Frontal cortex (tissue), 4 donors: ENCODE data around the gene SYNDIG1. TPM values are rescaled to one million over a fixed set of nuclear protein-coding genes. Genes with fewer than 3 reads are reported as not detected.
"Not testable (repeated sequence)": the region's sequence is repeated elsewhere in the genome, so short reads cannot be mapped to it uniquely, and the experiment has no call there.

Source experiments
- DNase-seq, 2 donors: peaks; one replicate each; pipeline ENCODE4 v3.0.0; 2012; ENCODE audit warnings: low spot score in 2 of 2
- FAIRE-seq: peaks from 2 replicates; lab custom pipeline; 2012; peaks lifted over from hg19 to GRCh38; lab: Jason Lieb, UNC
- total RNA-seq: library from RNA; depleted of rRNA; stranded (reverse); fragments of >200 nt; gene quantifications from one replicate; pipeline ENCODE4 v1.2.3, GENCODE V29; 2014
- donor health status: control.
- donor health status: control.
- donor health status: control.

Gene SYNDIG1
- total RNA-seq, 1 donor from 2014 or later = 26.1 TPM

DNA sequence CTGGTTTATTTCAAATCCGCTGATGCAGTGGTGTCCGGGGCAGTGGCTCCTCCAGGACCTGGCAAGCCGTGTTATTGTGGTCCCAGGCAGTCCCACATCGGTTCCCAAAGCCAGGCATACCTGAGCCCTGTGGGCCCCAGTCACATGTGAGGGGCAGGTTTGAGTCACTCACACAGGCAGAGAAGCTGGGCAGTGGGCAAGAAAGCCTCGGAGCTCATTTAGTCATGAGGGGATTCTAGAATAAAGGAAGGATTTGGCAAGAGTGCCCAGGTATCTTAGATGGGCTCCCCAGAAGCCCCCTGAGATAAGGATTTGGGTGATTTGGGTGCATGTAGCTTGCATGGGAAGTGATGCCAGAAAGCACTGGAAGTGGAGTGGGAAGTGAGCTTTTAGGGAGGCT lies 37.3 kb downstream of the SYNDIG1 start:
- DNase-seq (no peak), FAIRE-seq (no peak)

DNA sequence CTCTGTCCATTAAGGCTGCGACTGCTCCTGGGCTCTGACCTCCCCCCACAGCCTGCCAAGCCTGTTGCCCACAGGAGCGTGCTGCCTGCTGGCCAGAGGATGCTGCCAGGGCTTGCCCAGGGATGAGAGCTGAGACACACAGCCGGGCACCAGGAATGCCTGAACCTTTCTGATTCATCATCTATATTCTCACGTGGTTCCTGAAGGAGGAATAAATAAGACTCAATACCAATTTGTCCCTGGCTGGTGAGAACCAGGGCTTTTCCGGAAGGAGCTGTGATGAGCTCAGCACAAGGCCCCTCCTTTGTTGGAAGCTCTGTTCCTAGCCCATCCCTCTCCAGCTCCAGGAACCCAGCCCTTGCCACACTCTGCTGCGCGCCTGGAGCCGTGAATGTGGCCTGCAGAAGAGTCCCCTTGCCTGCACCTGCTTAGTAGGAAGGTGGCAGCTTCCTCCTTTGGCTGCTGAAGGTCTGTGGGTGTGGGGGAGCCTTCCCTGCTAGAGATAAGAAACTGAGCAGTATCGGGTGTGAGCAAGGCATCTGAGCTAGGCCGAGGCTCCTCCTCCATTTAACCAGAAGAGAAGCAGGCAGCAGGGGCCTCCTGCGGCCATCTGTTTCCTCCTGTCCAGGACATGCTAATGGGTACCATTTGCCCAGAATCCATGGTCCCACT lies 37.9 kb downstream of the SYNDIG1 start:
- no peak for DNase-seq

DNA sequence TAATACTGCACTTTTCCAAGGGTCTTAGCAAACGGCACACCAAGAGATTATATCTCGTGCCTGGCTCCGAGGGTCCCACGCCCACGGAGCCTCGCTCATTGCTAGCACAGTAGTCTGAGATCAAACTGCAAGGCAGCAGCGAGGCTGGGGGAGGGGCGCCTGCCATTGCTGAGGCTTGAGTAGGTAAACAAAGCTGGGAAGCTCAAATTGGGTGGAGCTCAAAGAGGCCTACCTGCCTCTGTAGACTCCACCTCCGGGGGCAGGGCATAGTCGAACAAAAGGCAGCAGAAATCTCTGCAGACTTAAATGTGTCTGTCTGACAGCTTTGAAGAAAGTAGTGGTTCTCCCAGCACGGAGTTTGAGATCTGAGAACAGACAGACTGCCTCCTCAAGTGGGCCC lies 43.0 kb downstream of the SYNDIG1 start:
- not testable (repeated sequence) for FAIRE-seq, DNase-seq

More for the DNA sequence above, 37.9 kb downstream of the SYNDIG1 start:
- FAIRE-seq = no peak

DNA sequence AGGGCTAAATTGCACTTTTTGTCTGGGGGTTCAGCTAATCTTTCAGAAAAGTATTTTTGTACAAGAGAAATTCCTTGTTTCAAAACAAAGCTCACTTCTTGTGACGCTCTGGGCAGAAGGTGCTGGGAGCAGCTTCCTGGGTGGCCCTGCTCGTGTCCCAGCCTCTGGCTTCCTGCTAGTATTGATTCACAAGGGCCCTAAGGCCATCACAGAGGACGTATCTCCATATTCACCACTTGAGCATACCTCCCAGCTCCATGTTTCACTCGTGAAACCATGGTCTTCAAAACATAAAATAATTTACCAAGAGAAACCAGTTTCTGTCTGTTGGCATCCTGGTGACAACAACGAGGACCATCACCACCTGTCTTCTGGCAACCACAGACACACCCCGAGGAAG lies 49.1 kb downstream of the SYNDIG1 start:
- DNase-seq (no peak), FAIRE-seq (no peak)

DNA sequence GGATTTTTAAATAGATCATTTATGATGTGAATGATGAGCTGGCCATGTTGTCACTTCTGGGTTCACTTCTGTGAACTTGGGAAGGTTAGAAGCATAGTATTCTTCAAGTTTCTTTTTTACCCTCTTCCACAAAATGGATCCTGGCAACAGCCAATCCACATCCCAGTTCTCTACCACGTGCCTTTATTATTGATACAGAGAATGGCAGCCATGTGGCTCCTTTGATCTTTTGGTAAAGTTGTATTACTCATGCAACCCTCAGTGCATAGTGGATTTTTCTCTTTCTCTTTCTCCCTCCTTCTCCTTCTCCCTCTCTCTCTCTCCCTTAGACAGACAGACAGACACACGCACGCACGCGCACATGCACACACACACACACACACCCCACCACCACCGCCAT lies 50.0 kb downstream of the SYNDIG1 start:
- FAIRE-seq (no peak), DNase-seq (no peak)

DNA sequence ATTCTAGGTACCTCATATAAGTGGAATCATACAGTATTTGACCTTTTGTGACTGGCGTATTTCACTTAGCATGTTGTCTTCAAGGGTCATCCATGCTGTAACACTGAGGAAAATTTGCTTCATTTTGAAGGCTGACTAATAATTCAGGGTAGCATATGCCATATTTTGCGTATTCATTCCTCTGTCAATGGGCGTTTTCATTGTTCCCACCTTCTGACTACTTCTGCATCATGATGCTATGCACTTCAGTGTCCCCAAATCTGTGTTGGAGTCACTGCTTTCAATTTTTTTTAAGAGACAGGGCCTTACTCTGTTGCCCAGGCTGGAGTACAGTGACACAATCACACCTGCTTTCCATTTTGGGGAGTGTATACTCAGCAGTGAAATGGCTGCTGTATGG lies 51.6 kb downstream of the SYNDIG1 start:
- no peak for DNase-seq
- no peak for FAIRE-seq

DNA sequence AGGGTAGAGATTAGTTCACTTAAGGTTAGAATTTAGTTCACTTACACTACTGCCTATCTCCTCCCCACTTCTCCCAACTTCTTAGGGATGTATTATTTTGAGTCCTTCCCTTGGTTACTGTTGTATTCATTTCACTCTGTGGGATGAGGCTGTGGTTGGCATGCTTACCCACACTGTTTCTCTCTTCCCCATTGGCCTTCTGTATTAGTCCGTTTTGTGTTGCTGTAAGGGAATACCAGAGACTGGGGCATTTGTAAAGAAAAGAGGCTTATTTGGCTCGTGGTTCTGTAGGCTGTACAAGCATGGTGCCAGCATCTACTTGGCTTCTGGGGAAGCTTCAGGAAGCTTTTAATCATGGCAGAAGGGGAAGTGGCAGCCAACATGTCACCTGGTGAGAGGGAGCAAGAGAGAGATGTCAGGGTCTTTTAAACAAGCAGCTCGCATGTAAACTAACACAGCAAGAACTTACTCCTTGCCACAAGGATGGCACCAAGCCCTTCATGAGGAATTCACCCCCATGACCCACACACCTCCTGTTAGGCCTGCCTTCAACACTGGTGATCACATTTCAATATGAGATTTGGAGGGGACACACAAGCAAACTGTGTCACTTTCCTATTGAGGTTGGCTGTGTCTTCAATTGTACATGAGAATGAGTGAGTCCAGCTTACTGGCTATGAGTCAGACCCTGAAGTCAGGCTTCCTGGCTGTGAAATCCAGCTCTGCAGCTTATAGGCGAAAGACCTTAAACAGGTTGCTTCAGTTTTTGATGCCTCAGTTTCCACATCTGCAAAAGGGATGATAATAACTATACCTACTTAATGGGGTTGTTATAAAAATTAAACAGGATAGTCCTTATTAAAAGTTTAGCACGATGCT lies 53.3 kb downstream of the SYNDIG1 start:
- FAIRE-seq (no peak), DNase-seq (no peak)

DNA sequence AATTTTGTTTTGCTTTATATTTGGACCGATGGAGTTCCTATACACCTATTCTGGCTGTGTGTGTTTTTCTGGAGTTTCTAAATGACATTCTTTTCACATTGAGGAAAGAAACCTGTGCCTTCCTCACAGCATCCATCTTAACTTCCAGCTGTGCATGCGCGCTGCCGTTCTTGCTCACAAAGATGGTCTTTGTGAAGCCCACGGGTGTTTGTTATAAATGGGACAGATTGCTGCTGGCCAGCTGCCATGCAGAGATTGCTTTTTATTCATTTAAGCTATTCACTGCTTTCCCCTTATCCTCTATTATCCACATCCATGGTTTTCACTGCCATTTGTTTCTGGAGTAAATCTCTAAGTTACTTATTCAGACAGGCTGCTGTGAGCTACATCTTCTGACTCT lies 54.2 kb downstream of the SYNDIG1 start:
- DNase-seq = peak in 1 of 2 donors; percentile 27
- FAIRE-seq = no peak

DNA sequence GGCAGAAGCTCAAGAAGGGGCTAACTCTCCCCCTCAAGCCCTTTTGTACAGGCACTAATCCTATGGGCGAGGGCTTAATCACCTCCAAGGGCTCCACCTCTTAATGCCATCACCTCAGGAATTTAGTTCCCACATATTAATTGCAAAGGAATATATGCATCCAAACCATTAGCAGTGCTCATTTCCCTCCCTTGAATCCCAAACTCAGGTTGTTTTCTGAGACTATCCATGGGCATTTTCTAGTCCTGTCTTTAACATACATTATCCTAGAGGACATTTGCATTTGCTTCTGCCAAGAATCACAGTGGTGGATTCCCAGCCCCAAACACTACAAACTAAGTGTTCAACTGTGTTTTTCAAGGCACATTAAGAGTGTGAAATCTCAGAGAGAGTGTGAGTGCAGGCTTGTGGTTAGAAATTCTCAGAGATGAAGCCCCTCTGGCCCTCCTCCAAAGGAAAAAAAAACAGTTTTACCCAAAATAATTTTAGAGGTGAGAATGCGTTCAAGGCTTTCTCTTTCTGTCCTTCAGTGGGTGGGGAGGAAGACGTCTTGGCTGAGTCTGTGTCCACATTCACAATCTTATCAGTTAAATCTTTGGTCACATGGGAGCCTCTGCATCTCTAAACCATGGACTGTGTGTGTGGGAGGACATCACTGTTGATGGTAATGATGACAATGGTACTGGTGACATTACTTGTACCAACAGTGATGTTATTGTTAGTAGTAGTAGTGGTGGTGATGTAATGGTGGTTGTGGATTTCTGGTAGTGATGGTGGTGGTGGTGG lies 59.3 kb downstream of the SYNDIG1 start:
- DNase-seq (no peak), FAIRE-seq (no peak)

DNA sequence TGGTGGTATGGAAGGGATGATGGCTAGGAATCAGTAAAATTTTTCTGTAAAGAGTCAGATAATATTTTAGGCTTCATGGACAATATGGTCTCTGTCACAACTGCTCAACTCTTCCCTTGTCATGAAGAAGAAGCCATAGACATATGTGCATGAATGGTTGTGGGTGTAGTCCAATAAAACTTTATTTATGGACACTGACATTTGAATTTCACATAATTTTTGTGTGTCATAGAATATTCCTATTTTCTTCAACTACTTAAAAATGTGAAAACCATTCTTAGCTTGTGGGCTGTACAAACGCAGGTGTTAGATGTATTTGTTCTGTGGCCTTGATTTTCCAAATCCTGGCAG lies 59.9 kb downstream of the SYNDIG1 start:
- no peak for FAIRE-seq
- no peak for DNase-seq

DNA sequence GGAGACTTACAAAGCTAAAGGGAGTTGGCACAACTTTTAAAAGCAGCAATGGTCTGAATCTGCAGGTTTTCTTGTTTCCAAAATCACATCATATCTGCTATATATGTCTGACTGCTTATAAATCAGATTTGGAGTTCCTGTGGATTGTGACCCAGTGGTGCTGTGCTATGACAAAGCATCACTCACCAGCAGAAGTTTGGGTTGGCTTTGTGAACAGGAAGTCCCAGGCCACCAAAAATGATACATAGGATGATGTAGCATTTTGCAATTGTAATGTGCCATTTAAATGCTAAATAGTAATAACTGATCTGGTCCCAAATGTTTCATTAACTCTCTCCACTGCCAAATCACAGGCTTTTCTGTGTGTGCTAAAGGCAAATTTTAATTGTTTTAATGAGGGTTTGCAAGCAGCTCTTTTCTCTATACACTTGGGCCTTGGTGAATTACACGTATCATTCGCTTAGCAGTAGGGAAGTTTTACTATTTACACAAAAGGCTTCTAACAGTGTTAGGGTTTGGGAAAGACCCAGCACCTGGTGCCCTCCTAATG lies 60.8 kb downstream of the SYNDIG1 start:
- no peak for FAIRE-seq
- DNase-seq = no peak

DNA sequence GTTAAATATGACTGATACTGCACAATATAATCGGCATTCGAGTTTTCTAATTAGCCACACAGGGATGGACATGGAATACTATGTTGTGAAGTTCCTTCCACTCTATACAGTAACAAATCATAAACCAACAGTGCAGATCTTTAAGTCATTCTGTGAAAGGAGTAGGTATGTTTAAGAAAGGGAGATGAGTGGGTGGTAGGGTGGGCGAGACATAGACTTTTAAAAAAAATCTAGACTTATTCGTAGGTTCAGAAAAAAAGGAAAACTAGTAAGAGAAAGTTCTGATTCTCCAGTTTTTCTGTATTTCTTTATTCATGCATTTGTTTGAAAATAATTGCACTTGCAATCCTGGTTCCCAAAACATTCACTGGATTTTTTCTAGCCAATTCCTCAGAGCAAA lies 61.8 kb downstream of the SYNDIG1 start:
- no peak for FAIRE-seq
- DNase-seq = no peak

DNA sequence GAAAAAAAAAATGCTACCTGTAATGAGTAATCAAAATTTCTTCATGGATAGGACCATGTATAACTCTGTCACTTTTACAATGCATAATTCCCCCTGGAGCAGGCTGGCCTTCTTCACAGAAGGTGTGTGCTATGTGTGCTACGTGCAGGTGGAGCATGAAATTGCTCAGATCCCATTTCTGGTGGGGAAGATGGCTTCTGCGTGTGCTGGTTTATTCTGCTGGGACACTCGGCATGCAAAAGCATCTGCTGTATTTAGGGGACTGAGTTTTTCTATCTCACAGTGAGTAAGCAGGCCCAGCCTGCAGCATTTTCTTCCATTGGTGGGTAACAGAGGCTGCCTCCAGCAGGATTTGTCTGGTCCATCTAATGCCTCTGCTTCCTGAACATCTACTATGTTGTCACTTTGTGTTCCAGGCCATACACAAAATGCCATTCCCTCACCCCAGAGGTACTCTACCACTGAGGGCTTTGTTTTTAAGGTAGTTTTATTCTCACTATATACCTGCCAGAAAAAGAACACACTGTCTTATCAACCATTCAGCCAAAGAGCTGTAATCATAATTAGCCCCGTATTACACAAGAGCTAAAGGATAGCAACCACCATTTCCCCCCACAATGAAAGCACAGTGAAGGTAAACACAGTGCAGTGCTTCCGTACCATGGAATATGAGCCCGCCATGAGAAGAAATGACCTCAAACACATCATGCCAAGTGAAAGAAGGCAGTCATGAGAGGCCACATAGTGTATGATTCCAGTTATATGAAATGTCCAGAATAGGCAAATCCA lies 62.4 kb downstream of the SYNDIG1 start:
- FAIRE-seq (no peak), DNase-seq (no peak)

DNA sequence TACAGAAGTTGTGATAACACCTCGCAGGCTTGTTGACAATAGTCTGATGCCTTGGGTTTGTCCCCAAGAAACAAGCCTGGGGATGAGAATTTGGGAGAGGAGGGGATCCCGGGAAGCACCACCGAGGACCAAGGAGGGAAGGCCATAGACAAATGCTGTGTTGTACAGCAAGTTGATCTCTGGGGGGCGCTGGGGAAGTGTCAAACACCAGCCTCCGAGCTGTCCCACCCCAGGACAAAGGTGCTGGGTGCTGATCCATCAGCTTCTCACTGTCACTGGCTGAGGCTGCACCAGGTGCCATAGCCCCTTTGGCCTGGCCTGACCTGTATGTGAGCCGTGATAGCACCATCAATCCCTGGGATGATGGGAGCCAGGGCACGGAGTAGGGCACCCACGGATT lies 64.0 kb downstream of the SYNDIG1 start:
- FAIRE-seq = no peak
- DNase-seq = no peak

DNA sequence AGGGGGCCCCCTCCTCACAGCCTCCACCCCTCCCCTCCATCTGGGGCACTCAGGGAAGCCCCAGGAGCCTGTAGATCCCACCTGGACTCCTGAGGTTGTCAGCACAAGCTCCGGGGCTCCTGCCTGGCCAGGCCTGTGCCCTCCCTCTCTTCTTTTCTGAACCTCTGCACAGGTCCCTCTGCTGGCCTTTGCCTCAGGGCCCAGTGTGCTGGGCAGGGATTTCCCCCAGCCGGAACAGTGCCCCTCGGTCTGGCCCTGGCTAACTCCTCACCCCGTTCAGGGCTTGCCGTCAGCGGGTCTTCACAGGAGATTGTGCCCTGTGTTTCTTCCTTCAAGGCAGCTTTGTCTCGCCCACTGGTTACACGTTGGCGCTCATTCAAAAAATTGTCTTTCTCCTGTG lies 64.9 kb downstream of the SYNDIG1 start:
- no peak for DNase-seq
- FAIRE-seq = no peak

DNA sequence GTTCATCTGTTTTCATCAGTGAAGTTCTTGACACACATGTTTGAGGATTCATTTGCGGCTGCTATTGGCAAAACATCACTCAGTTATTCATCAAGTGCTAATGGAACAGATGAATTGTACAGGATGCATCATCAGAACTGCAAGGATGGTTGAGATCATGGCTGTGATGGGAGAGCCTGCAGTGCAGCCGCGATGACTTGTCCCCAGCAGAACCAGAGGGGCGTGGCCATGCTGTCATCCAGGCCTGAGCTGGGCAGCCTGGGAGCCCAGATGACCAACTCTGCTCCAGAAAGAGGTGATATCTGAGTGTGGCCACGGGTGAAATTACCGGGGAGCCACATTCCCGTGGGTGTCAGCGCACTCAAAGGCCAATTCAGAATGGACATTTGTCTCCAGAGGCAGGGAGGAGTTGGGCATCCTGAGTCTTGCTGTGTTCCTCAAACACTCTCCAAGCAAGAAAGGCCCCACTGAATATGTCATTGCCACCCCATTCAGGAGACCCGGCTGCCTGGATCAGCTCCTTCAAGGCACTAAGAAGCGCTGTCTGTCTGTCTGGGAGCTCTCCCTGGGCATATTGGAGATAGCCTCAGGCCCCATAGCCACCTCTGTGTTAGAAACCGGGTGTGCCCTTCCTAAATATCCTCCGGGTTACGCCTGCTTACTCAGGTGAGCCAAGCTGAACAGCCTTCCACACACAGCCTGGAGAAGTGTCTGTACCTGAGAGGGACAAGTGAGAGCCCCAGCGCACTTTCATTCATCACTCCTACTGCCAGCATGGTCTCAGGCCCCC lies 66.7 kb downstream of the SYNDIG1 start:
- FAIRE-seq (no peak), DNase-seq (no peak)

DNA sequence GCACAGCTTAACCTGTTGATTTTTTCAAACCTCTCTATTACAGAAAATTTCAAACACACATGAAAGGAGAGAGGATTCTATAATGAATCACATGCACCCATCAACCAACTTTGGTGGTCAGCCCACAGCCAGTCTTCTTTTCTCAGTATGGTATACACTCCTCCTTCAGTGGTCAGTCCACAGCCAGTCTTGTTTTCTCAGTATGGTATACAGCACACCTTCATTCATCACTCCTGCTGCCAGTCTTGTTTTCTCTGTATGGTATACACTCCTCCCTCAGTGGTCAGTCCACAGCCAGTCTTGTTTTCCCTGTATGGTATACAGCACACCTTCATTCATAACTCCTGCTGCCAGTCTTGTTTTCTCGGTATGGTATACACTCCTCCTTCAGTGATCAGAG lies 67.8 kb downstream of the SYNDIG1 start:
- FAIRE-seq (no peak), DNase-seq (no peak)

DNA sequence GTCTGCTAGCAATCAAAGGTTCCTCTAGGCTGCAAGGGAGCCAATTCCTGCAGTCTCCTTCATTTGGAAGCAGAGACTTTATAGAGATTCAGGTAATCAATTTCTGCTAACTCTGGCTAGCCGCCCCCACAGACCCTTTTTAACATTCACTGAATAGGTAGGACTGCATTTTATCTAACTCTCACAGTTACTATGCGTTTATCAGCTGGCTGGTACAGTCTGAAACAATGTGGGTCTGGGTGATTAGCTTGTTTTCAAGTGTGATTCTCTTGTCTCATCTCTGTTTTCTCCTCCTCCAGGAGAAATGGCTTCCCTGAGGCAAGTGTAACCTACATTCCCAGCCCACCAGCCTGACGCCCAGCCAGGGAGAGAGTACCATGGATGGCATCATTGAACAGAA lies 73.3 kb downstream of the SYNDIG1 start:
- FAIRE-seq (no peak), DNase-seq (no peak)

DNA sequence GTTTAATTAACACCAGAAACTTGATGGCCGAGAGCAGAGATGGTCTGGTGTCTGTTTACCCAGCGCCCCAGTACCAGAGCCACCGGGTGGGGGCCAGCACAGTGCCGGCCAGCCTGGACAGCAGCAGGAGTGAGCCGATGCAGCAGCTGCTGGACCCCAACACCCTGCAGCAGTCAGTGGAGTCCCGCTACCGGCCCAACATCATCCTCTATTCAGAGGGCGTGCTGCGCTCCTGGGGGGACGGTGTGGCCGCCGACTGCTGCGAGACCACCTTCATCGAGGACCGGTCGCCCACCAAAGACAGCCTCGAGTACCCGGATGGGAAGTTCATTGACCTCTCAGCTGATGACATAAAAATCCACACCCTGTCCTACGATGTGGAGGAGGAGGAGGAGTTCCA lies 73.7 kb downstream of the SYNDIG1 start:
- FAIRE-seq (no peak), DNase-seq (no peak)
